Activated T-cell treated with anti-CD3 and anti-CD28 coated beads, Interleukin-2, amount 50 U/mL, for 72 hours (primary cell): ENCODE data around the gene TMEM86B. TPM values are rescaled to one million over a fixed set of nuclear protein-coding genes. Genes with fewer than 3 reads are reported as not detected.
A peak's percentile ranks its signal among the peaks of the same experiment; 100 is the strongest.

Experiments
- ATAC-seq, 2 donors: fragments of 150-1000 bp; cut with Tn5 transposase; replicated peaks in 1 of 2; 2 replicates each; pipeline ENCODE4 v1.10.0; 2021; ENCODE audit warnings: moderate library complexity in 2 of 2, mild to moderate bottlenecking in 1 of 2
- DNase-seq, 2 donors: peaks; one replicate each; pipeline ENCODE4 v3.0.0; 2021 to 2022; ENCODE audit warnings: mixed read lengths in 1 of 2
- H3K27ac Mint-ChIP-seq: one replicate; pipeline ENCODE4 v1.8.0; 2022; ENCODE audit warnings: mild to moderate bottlenecking, moderate library complexity, mixed read lengths
- H3K27me3 Mint-ChIP-seq: one replicate; pipeline ENCODE4 v1.8.0; 2022; ENCODE audit warnings: low read depth, mixed read lengths
- H3K36me3 Mint-ChIP-seq, 2 donors: one replicate each; pipeline ENCODE4 v1.8.0; 2022; ENCODE audit warnings: mixed read lengths in 2 of 2, mild to moderate bottlenecking in 1 of 2; ENCODE audit not compliant: insufficient read depth in 2 of 2
- H3K4me1 Mint-ChIP-seq: one replicate; pipeline ENCODE4 v1.8.0; 2022; ENCODE audit warnings: low read depth, mixed read lengths
- H3K4me3 Mint-ChIP-seq, 2 donors: one replicate each; pipeline ENCODE4 v1.8.0; 2022; ENCODE audit warnings: mild to moderate bottlenecking in 2 of 2, mixed read lengths in 2 of 2, moderate library complexity in 2 of 2
- H3K9me3 Mint-ChIP-seq, 2 donors: one replicate each; pipeline ENCODE4 v1.8.0; 2022; ENCODE audit warnings: mixed read lengths in 2 of 2
- total RNA-seq, 2 donors: library from RNA; stranded (reverse); gene quantifications; one replicate each; pipeline ENCODE4 v1.2.3, GENCODE V29; 2022

TMEM86B gene
- total RNA-seq, 2 donors from 2014 or later = 8.5 to 12.8 TPM

GRCh38 chr19:55253842-55254624 lies 25.5 kb upstream of the TMEM86B start:
- peak; percentile 26 to 29 for ATAC-seq
- Mint-ChIP-seq H3K27me3 (no peaks in the 10 kb centered on the region), H3K4me3 (peak overlapping the region; percentile 96 to 97), H3K27ac (peak overlapping the region; percentile 94), H3K9me3 (no peaks in the 10 kb centered on the region), H3K36me3 (peaks cover 15 to 26% of the 10 kb centered on the region in 2 donors), H3K4me1 (peaks cover 68% of the 10 kb centered on the region)
- DNase-seq = peak; percentile 63 to 68

- Mint-ChIP-seq H3K4me3 (peak overlapping the region; percentile 96 to 97), H3K36me3 (peaks cover 13 to 27% of the 10 kb centered on the region in 2 donors), H3K27me3 (no peaks in the 10 kb centered on the region), H3K4me1 (peaks cover 68% of the 10 kb centered on the region), H3K9me3 (no peaks in the 10 kb centered on the region), H3K27ac (peak overlapping the region; percentile 94)
- no peak for DNase-seq
- ATAC-seq = no peak
These were observed 24.4 kb upstream of the TMEM86B start for GRCh38 chr19:55252760-55253663.

- H3K36me3 Mint-ChIP-seq = peaks cover 8 to 25% of the 10 kb centered on the region in 2 donors
- H3K4me1 Mint-ChIP-seq = peaks cover 56% of the 10 kb centered on the region
- H3K27me3 Mint-ChIP-seq = no peaks in the 10 kb centered on the region
- H3K27ac Mint-ChIP-seq = peak overlapping the region; percentile 82
- ATAC-seq = peak; percentile 19 to 38
- no peaks in the 10 kb centered on the region for H3K9me3 Mint-ChIP-seq
- H3K4me3 Mint-ChIP-seq = peak overlapping the region; percentile 85 to 97
- peak; percentile 48 to 55 for DNase-seq
These were observed 22.9 kb upstream of the TMEM86B start for GRCh38 chr19:55251341-55252081.

- peak overlapping the region; percentile 85 to 97 for H3K4me3 Mint-ChIP-seq
- peaks cover 45% of the 10 kb centered on the region for H3K4me1 Mint-ChIP-seq
- H3K27ac Mint-ChIP-seq = peak overlapping the region; percentile 74
These were observed 21.9 kb upstream of the TMEM86B start for GRCh38 chr19:55250262-55251036.

GRCh38 chr19:55249841-55250240 lies 21.3 kb upstream of the TMEM86B start:
- peaks cover 39% of the 10 kb centered on the region for H3K4me1 Mint-ChIP-seq

More at GRCh38 chr19:55250262-55251036, 21.9 kb upstream of the TMEM86B start:
- Mint-ChIP-seq H3K27me3 (no peaks in the 10 kb centered on the region), H3K36me3 (peaks cover 2 to 19% of the 10 kb centered on the region in 2 donors), H3K9me3 (no peaks in the 10 kb centered on the region)
- ATAC-seq (no peak), DNase-seq (no peak)

GRCh38 chr19:55248704-55249103 lies 20.1 kb upstream of the TMEM86B start:
- Mint-ChIP-seq H3K27me3 (no peaks in the 10 kb centered on the region), H3K36me3 (peaks cover 0 to 17% of the 10 kb centered on the region in 2 donors), H3K27ac (peak overlapping the region; percentile 82), H3K4me3 (no peak overlapping the region), H3K9me3 (no peaks in the 10 kb centered on the region), H3K4me1 (peaks cover 34% of the 10 kb centered on the region)
- ATAC-seq (no peak), DNase-seq (no peak)

More at GRCh38 chr19:55249841-55250240, 21.3 kb upstream of the TMEM86B start:
- H3K36me3 Mint-ChIP-seq = peaks cover 0 to 15% of the 10 kb centered on the region in 2 donors
- no peak overlapping the region for H3K27ac Mint-ChIP-seq
- DNase-seq (no peak), ATAC-seq (no peak)
- no peak overlapping the region for H3K4me3 Mint-ChIP-seq
- H3K27me3 Mint-ChIP-seq = no peaks in the 10 kb centered on the region
- H3K9me3 Mint-ChIP-seq = no peaks in the 10 kb centered on the region

- ATAC-seq (no peak), DNase-seq (no peak)
- no peaks in the 10 kb centered on the region for H3K9me3 Mint-ChIP-seq
- no peaks in the 10 kb centered on the region for H3K27me3 Mint-ChIP-seq
- peaks cover 33% of the 10 kb centered on the region for H3K4me1 Mint-ChIP-seq
- H3K4me3 Mint-ChIP-seq = no peak overlapping the region
- peaks cover 1 to 16% of the 10 kb centered on the region in 2 donors for H3K36me3 Mint-ChIP-seq
- H3K27ac Mint-ChIP-seq = peak overlapping the region; percentile 82
These were observed 19.7 kb upstream of the TMEM86B start for GRCh38 chr19:55248166-55248675.

- Mint-ChIP-seq H3K27me3 (no peaks in the 10 kb centered on the region), H3K9me3 (no peaks in the 10 kb centered on the region), H3K36me3 (peaks cover 3 to 18% of the 10 kb centered on the region in 2 donors), H3K4me1 (peaks cover 33% of the 10 kb centered on the region), H3K4me3 (no peak overlapping the region), H3K27ac (no peak overlapping the region)
- DNase-seq (no peak), ATAC-seq (no peak)
These were observed 19.1 kb upstream of the TMEM86B start for GRCh38 chr19:55247621-55248099.

GRCh38 chr19:55246462-55247451 lies 18.2 kb upstream of the TMEM86B start:
- no peaks in the 10 kb centered on the region for H3K9me3 Mint-ChIP-seq
- no peak overlapping the region for H3K4me3 Mint-ChIP-seq
- H3K27me3 Mint-ChIP-seq = no peaks in the 10 kb centered on the region
- no peak overlapping the region for H3K27ac Mint-ChIP-seq
- ATAC-seq = no peak
- H3K36me3 Mint-ChIP-seq = peaks cover 4 to 20% of the 10 kb centered on the region in 2 donors
- peaks cover 26% of the 10 kb centered on the region for H3K4me1 Mint-ChIP-seq
- no peak for DNase-seq

- DNase-seq (no peak), ATAC-seq (no peak)
- H3K36me3 Mint-ChIP-seq = peaks cover 5 to 17% of the 10 kb centered on the region in 2 donors
- no peaks in the 10 kb centered on the region for H3K27me3 Mint-ChIP-seq
- H3K4me1 Mint-ChIP-seq = peaks cover 12% of the 10 kb centered on the region
- H3K27ac Mint-ChIP-seq = no peak overlapping the region
- H3K9me3 Mint-ChIP-seq = no peaks in the 10 kb centered on the region
- H3K4me3 Mint-ChIP-seq = no peak overlapping the region
These were observed 16.8 kb upstream of the TMEM86B start for GRCh38 chr19:55245236-55245904.
